Kidney capillary endothelial cell (primary cell): ENCODE measurements around the gene COL4A2.
"Not testable (repeated sequence)": the region's sequence is repeated elsewhere in the genome, so short reads cannot be mapped to it uniquely, and the experiment has no call there.

Source experiments
- DNase-seq: peaks from one replicate; pipeline ENCODE4 v3.0.0-alpha.2; 2018; ENCODE audit warnings: low spot score

The COL4A2 gene

GRCh38 chr13:110379905-110380341 lies 72.8 kb downstream of the COL4A2 start:
- DNase-seq: no peak

DNA sequence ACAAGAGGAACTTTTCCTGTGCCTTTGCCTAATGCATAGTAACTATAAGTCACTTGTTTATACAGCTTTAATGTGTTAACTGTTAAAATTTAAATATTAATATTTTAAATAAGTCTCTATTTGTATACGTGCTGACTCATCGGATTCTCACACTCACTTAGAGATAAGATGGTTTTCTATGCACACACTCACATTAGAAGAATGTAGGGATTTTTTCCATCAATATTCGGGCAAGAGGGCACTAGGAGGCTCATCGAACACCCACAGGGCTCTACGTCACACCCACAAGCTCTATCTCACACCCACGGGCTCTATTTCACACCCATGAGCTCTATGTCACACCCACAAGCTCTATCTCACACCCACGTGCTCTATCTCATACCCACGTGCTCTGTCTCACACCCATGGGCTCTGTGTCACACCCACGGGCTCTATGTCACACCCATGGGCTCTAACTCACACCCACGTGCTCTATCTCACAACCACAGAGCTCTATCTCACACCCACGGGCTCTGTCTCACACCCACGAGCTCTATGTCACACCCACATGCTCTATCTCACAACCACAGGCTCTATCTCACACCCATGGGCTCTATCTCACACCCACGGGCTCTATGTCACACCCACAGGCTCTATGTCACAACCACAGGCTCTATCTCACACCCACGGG lies 73.4 kb downstream of the COL4A2 start:
- no peak for DNase-seq

DNA sequence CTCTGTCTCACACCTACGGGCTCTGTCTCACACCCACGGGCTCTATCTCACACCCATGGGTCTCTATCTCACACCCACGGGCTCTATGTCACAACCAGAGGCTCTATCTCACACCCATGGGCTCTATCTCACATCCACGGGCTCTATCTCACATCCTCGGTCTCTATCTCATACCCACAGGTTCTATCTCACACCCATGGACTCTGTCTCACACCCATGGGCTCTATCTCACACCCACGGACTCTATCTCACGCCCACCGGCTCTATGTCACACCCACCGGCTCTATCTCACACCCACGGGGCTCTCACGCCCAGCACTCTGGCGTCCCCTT lies 73.9 kb downstream of the COL4A2 start:
- no peak for DNase-seq

DNA sequence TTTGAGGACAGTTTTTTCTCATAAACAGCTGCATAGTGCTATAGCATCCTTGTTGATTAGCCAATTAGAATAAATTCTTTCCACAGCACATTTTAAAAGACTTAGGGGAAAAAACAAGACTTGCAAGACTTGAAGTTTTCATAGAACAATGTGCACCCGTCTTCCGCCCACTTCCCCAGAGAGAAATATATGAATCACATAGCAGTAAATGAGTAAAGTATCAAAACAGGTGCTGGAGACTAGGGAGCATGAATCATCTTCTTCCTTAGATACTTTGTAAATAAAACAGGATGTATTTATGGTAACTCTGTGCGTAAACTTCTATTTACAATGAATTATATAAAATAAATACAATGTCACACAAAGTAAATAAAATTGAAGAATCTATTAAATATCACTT lies 75.1 kb downstream of the COL4A2 start:
- DNase-seq: peak; percentile 90

- no peak for DNase-seq
Measured at GRCh38 chr13:110382830-110383229, 75.7 kb downstream of the COL4A2 start.

DNA sequence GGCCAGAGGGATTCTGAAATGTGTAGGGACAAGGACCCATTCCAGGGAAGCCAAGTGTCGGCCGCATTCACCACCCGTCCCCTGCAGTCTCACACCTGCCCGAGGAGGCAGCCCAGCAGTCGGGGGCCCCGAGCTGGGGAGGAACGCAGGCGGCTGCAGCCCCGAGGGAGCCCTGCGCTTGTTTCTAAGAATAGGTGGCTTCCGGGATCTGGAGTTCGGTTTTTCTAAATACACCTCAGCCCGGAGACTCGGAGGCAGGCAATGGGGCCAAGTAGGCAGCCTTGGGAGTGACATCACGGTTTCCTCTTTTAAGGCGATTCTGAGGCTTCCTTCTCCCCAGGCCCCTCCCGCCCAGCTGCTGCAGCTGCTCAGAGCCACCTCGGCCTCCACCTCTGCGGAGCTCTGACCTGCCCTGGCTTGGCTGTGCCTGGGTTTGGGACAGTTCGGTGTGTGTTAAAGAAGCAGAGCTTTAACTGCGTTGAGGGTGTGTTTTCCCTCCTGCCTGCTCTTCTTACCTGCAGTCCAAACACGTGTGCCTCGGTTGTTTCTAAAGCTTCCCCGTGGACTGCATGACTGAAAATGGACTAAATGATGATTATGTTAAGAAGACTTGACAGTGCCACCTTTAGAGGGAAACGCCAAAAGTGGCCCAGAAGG lies 80.5 kb downstream of the COL4A2 start:
- DNase-seq: peak; percentile 70

GRCh38 chr13:110388108-110388943 lies 81.2 kb downstream of the COL4A2 start:
- DNase-seq: no peak

- DNase-seq: peak; percentile 69
Measured at GRCh38 chr13:110390567-110390966, 83.5 kb downstream of the COL4A2 start.

GRCh38 chr13:110391273-110391672 lies 84.2 kb downstream of the COL4A2 start:
- peak; percentile 52 for DNase-seq

DNA sequence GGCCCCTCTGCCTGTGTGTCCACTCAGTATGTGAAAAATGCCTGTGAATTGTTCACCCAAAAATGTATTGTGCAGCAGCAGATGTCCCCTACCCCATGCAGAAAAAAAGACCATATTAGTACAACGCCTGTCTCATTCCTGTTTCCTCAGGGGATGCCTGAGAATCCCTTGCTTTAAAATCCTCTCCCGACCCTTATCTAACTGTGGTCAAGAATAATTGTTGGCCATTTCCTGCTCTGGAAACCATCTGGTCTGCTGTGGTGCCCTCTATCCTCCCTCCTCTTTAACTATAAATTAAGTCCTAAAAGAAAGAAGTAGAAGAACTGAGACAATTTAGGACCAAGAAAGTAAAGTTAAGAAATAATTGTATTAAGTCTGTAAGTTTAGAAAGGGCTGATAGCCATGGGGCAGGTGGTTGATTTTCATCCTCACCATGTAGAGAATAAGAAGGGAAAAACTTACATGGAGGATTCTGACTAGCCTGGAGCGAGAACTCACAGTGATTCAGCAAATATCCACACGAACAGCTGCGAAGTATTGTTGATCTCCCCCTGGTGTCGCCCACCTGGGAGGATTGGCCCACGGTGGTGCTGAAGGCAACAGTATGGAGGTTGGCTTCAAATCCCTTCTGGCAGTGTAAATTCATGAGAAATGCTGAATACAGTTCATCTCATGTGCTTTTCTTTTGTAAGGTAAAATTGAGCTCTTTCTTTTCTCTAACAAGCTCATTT lies 85.6 kb downstream of the COL4A2 start:
- no peak for DNase-seq

- no peak for DNase-seq
Measured at GRCh38 chr13:110393761-110394160, 86.7 kb downstream of the COL4A2 start.

DNA sequence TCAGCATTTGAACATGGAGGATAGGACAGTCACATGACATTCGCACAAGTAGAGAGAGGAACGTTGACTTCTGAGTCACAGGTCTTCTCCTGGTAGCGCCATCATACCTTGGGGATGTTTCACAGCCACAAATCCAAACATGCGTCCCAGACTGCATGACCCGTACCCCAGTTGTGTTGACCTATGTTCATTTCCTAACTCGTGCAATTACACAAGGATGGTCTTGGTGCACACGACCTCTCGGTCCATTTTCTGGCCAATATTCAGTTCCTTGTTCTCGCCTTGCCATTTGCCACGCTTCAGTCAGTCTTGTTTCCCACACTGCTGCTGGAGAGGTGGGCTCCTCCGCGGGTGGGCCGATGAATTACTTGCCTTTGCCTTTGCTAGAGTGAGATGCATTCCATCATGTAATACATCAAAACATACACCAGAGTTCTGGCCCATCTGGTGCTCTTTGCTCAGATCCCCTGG lies 87.3 kb downstream of the COL4A2 start:
- DNase-seq: no peak

DNA sequence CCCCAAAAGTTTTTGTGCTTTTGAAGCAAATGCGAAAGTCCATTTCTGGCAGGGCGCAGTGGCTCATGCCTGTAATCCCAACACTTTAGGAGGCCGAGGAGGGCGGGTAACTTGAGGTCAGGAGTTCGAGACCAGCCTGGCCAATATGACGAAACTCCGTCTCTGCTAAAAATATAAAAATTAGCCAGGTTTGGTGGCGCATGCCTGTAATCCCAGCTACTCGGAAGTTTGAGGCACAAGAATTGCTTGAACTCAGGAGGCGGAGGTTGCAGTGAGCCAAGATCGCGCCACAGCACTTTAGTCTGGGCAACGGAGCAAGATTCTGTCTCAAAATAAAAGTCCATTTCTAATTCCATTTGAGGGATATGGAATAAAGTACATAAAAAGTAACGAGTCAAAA lies 88.5 kb downstream of the COL4A2 start:
- DNase-seq: not testable (repeated sequence)

GRCh38 chr13:110396476-110396875 lies 89.4 kb downstream of the COL4A2 start:
- no peak for DNase-seq

- no peak for DNase-seq
Measured at GRCh38 chr13:110396913-110397381, 89.9 kb downstream of the COL4A2 start.

- DNase-seq: no peak
Measured at GRCh38 chr13:110397436-110398115, 90.5 kb downstream of the COL4A2 start.

GRCh38 chr13:110398564-110399507 lies 91.8 kb downstream of the COL4A2 start:
- DNase-seq: no peak

DNA sequence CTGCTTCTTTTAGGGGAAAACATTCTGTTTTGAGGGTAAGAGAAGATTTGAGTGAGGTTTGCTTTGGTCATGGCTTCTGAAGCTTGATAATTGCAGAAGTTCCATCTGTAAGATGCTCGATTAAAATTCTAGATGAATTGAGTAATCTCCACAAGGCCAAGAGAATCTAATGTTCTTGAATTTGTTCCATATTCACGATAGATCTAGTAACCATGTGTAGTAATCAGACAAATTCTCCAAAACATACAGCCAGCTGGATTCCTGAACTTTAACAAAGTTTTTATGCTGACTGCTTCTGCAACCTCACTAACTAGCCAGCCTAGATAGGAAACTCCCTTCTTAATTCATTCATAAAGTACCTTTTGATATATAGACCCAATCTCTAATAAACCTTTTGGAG lies 92.7 kb downstream of the COL4A2 start:
- DNase-seq: no peak

DNA sequence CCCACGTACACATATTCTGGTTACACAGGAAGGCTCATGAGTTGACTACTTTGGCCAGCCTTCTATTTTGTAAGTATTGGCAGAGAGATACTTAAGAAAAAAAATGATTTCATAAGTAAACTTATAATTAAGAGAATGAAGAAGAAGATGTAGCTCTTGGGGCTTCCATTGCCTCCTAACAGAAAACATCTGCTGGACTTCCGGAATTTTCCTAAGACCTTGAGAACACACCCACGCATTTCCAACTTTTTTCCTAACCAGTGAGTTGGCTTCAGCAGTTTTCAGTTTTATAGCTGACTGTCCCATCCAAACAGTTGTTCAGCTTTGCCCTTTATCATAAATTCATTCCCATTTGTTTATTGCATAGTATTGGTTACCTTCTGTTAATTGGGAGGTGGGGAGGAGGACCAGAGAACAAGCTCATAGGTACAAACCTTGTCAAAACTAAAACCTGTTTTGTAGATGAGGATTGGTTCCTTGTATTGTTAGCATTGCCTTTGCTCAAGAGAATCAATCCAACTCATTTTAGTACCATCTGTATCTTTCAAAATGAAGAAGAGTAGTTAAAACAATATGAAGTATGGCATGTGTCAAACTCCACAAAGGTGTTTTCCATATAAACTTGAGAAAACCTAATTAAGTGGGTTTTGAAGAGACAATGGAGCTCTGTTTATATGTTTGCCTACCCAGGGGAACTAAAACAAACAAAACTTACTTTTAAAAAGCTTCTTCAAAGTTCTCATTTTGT lies 93.9 kb downstream of the COL4A2 start:
- no peak for DNase-seq
